Epithelial cell of proximal tubule (primary cell): ENCODE results near the gene DNAJC18. TPM values are rescaled to one million over a fixed set of nuclear protein-coding genes. Genes with fewer than 3 reads are reported as not detected.
"Not testable (repeated sequence)": the region's sequence is repeated elsewhere in the genome, so short reads cannot be mapped to it uniquely, and the experiment has no call there.

Source experiments
- DNase-seq: peaks from one replicate; pipeline ENCODE4 v3.0.0-alpha.2; 2011; ENCODE audit warnings: low read depth
- H3K4me3 ChIP-seq: 2 replicates; pipeline ENCODE4 v1.5.1; 2011; ENCODE audit warnings: low read depth, mild to moderate bottlenecking, low read length
- total RNA-seq: library from RNA; depleted of rRNA; stranded (reverse); fragments of >200 nt; gene quantifications from 2 replicates; pipeline ENCODE4 v1.2.3, GENCODE V29; 2015
- TF ChIP-seq, protein P1 (sequence below): conservative IDR thresholded peaks from 2 replicates; pipeline ENCODE4 v1.5.1; 2012; ENCODE audit warnings: low read depth, mild to moderate bottlenecking, low read length

DNAJC18 gene
- total RNA-seq, 1 donor from 2014 or later = 5.9 TPM

DNA sequence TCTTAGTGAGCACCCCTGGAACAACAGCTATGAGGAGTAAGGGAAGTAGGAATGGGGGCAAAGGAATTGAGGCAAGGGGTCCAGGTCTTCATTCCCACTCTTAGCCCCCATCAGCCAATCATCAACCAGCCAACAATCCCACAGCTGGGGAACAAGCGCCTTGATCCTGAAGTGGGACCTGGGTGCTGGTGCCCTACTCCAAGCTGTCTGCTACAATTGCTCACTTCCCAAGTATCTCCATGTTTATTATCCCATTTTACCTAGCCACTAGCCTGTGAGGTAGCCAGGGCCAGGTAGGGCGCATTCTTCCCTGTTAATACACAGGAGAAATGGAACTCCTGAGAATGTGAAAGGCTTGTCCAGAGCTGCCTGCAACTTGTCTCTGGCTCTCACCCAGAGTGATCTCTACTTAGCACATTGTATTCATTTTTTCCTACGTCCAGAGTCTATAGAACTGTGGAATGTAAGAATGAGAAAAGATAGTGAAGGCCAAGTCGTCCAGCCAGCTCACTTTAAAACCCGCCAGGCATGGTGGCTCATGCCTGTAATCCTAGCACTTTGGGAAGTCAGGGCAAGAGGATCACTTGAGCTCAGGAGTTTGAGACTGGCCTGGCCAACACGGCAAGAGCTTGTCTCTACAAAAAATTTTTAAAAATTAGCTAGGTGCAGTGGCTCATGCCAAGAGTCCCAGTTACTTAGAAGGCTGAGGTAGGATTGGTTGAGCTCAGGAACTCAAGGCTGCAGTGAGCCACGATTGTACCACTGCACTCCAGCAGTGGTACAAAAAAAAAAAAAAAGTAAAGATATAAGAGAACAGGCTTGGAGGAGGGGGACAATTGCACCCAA lies 6.2 kb upstream of the DNAJC18 start:
- no peak overlapping the region for H3K4me3 ChIP-seq
- TF ChIP-seq, protein P1, sequence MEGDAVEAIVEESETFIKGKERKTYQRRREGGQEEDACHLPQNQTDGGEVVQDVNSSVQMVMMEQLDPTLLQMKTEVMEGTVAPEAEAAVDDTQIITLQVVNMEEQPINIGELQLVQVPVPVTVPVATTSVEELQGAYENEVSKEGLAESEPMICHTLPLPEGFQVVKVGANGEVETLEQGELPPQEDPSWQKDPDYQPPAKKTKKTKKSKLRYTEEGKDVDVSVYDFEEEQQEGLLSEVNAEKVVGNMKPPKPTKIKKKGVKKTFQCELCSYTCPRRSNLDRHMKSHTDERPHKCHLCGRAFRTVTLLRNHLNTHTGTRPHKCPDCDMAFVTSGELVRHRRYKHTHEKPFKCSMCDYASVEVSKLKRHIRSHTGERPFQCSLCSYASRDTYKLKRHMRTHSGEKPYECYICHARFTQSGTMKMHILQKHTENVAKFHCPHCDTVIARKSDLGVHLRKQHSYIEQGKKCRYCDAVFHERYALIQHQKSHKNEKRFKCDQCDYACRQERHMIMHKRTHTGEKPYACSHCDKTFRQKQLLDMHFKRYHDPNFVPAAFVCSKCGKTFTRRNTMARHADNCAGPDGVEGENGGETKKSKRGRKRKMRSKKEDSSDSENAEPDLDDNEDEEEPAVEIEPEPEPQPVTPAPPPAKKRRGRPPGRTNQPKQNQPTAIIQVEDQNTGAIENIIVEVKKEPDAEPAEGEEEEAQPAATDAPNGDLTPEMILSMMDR = no peak
- DNase-seq = no peak

DNA sequence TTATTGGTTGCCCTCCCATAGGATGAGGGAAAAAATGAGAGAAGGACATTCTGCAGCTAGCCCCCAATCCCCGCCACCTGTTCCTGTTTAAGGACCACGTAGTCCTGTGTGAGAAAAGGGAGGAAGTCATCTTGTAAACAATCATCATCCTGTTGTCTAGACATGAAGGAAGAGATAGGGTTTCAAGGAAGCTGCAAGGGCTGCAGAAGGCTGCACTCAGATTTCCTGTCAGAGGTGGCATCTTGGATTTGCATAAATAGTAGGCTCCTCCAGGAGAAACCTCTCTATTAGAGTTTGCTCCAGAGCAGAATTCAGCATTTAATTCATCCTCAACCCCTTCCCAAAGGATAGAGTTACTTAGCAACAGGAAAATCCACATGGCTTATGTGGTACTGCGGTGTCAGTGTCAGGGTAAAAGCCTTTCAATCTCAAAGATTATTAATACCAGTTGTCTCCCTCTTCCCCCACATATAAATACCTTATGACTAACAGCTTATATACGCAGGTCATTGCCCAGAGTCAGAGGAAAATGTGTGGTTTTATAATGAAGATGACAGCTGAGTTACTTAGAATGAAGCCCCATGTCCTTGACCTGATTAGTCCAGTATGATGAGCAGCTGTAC lies 4.6 kb upstream of the DNAJC18 start:
- TF ChIP-seq, protein P1 = no peak
- H3K4me3 ChIP-seq = no peak overlapping the region
- DNase-seq = no peak

DNA sequence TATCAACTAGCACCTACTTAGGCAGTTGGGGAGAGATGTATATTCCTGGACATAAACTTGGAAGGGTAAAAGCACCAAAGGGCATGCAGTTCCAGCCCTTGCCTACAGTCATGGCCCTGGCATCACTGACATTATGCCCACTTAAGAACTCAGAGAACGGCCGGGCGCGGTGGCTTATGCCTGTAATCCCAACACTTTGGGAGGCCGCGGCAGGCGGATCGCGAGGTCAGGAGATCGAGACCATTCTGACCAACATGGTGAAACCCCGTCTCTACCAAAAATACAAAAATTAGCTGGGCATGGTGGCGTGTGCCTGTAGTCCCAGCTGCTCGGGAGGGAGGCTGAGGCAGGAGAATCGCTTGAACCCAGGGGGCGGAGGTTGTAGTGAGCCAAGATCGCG lies 1.1 kb upstream of the DNAJC18 start:
- H3K4me3 ChIP-seq, DNase-seq: not testable (repeated sequence)

DNA sequence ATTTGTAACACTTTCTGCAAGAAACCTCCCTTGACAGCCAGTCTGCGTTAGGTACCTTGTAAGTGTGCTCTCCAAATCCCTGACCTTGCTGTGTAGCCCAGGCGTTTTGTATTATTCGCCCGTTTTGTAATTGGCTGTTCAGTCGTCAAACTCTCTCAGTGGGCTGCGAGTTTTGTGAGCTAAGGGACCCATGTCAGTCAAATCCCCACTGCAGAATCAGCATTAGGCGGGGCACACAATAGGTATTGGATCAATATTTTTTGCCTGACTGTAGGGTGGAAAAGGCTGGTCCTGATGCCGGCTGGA lies 665 bp downstream of the DNAJC18 start:
- peak overlapping the region; percentile 98 for H3K4me3 ChIP-seq
- no peak for DNase-seq
- TF ChIP-seq, protein P1 = no peak

DNA sequence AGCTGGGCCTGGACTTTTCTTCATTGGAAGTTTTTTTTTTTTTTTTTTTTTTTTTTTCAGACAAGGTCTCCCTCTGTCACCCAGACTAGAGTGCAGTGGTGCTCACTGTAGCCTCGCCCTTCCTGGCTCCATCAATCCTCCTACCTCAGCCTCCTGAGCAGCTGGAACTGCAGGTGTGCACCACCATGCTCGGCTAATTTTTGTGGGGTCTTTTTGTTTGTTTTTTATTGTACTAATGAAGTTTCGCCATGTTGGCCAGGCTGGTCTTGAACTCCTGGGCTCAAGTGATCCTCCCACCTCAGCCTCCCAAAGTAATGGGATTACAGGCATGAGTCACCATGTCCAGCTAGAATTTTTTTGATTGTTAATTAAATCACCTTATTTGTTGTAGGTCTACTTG lies 3.6 kb downstream of the DNAJC18 start:
- TF ChIP-seq, protein P1 = no peak
- no peak for DNase-seq
- H3K4me3 ChIP-seq = no peak overlapping the region

DNA sequence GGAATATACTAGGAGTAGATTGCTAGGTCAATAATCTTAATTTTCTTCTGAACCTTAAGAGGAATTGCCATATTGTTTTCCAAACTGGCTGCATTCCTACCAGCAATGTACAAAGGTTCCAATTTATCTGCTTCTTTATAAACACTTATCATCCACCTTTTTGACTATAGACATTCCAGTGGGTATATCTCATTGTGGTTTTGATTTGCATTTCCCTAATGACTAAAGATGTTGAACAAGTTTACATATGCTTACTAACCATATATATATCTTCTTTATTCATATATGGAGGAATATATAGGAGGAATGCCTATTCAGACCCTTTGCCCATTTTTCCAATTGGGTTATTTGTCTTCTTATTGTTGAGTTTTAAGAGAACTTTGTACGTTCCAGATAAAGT lies 7.6 kb downstream of the DNAJC18 start:
- no peak overlapping the region for H3K4me3 ChIP-seq
- TF ChIP-seq, protein P1 = no peak
- no peak for DNase-seq

DNA sequence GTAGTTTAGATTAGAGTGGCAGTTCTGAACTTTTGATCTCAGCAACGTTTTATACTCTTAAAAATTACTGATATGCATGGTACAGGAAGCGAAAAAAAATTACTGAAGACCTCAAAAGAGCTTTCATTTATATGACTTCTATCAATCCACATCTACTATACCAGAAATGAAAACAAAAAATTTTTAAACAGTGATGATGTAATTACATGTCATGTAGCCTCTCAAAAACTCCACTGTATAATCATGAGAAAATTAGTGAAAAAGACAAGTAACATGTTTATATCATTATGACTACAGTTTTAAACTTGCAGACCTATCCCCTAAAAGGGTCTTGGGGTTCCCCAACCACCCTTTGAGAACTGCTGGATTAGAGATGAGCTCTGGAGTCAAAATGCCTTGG lies 9.3 kb downstream of the DNAJC18 start:
- TF ChIP-seq, protein P1 = no peak
- no peak overlapping the region for H3K4me3 ChIP-seq
- no peak for DNase-seq
